Right lobe of liver (tissue), 6 donors: ENCODE measurements around the gene TMTC1. TPM values are rescaled to one million over a fixed set of nuclear protein-coding genes. Genes with fewer than 3 reads are reported as not detected.

Source experiments
- ATAC-seq, 4 donors: fragments of 200-7000 bp; cut with Tn5 transposase; one replicate each; pipeline ENCODE4 v1.9.1; 2020; ENCODE audit warnings: mild to moderate bottlenecking in 4 of 4, moderate library complexity in 4 of 4
- DNase-seq, 3 donors: peaks; one replicate each; pipeline ENCODE4 v3.0.0-alpha.2; 2020
- H3K27ac ChIP-seq, 3 donors: fragments of 200-600 bp; one replicate each; pipeline ENCODE4 v1.8.0; 2022
- H3K27me3 ChIP-seq, 2 donors: fragments of 200-600 bp; one replicate each; pipeline ENCODE4 v1.8.0; 2022
- H3K36me3 ChIP-seq, 4 donors: fragments of 200-600 bp; sonication (generic) in 1 of 4; one replicate each; pipeline versions ENCODE4 v1.5.1 to v1.8.0; 2017 to 2022; ENCODE audit warnings: control low read depth in 1 of 4
- H3K4me1 ChIP-seq, 4 donors: fragments of 200-600 bp; sonication (generic) in 1 of 4; one replicate each; pipeline versions ENCODE4 v1.5.1 to v1.8.0; 2017 to 2022; ENCODE audit warnings: control low read depth in 1 of 4
- H3K4me3 ChIP-seq, 3 donors: fragments of 200-600 bp; one replicate each; pipeline ENCODE4 v1.8.0; 2022
- H3K9me3 ChIP-seq, 4 donors: fragments of 200-600 bp; sonication (generic) in 1 of 4; one replicate each; pipeline versions ENCODE4 v1.5.1 to v1.8.0; 2017 to 2022; ENCODE audit warnings: control low read depth in 1 of 4
- POLR2A ChIP-seq: fragments of 450-650 bp; IDR thresholded peaks from one replicate; pipeline ENCODE4 v1.6.1; 2017; ENCODE audit warnings: antibody characterized with exemption, mild to moderate bottlenecking
- WGBS: methylation state at CpG from one replicate; pipeline ENCODE4 v1.1.6; 2018; ENCODE audit warnings: low coverage, low lambda C conversion rate; ENCODE audit not compliant: insufficient coverage; ENCODE audit errors: missing lambda C conversion rate; 5-methylcytosine and 5-hydroxymethylcytosine counted together
- intact Hi-C, 2 donors: fragments of 100-400 bp; cut with DNase I; formaldehyde crosslinking; loops; one replicate each; pipeline versions ENCODE4 v1.11.2 to v1.14.1; 2022
- total RNA-seq, 6 experiments: library from RNA; depleted of rRNA in 2 of 6; stranded (reverse); fragments of >200 nt in 2 of 6; fragmentation: NEBNext Ultra II Directional in 3 of 6; extraction: Animal tissue kit (Norgen Biotek cat#: 25700) in 3 of 6; gene quantifications; one replicate each; pipeline versions ENCODE4 v1.1.0 to v1.2.4, GENCODE V29; 2016 to 2023
- TF ChIP-seq, protein P1 (sequence below), 4 donors: fragments of 200-600 bp in 3 of 4; fragments of 450-650 bp in 1 of 4; IDR thresholded peaks; one replicate each; pipeline versions ENCODE4 v1.5.1 to v1.8.0; 2016 to 2022; ENCODE audit warnings: antibody characterized with exemption in 4 of 4, mild to moderate bottlenecking in 2 of 4
- donor health status: DM: no; HTN: yes; CAD: no.
- donor health status: DM: no; HTN: no; CAD: no.
- donor health status: DM: no; HTN: no; CAD: no.
- donor health status: DM: no; HTN: yes; CAD: no.
- donor health status: DM: no; HTN: yes; CAD: no.

TMTC1 gene
- total RNA-seq, 6 experiments from 2014 or later, result 3.0 to 4.2 (median 3.5) TPM

DNA sequence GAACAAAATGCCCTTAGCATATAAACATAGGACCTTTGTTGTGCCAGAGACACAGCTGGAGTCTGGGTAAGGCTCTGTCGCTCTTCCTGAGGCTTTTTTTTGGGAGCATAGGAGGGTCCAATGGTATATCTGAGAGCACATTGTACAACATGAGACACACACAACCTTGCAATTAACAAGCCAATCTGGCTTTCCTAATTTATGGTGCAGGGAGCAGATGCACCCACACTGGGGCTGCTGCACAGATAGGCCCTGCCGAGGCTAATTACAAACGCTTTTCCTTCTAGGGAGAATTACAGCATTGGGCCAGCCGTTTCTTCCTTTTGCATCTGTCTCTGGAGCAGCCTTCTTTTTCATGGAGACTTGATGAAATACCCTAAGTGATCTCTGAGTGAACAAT lies 211.3 kb downstream of the TMTC1 start:
- ATAC-seq (no peak), DNase-seq (no peak)
- H3K9me3 ChIP-seq, result no peaks in the 10 kb centered on the region
- no peak for TF ChIP-seq POLR2A
- TF ChIP-seq, protein P1, sequence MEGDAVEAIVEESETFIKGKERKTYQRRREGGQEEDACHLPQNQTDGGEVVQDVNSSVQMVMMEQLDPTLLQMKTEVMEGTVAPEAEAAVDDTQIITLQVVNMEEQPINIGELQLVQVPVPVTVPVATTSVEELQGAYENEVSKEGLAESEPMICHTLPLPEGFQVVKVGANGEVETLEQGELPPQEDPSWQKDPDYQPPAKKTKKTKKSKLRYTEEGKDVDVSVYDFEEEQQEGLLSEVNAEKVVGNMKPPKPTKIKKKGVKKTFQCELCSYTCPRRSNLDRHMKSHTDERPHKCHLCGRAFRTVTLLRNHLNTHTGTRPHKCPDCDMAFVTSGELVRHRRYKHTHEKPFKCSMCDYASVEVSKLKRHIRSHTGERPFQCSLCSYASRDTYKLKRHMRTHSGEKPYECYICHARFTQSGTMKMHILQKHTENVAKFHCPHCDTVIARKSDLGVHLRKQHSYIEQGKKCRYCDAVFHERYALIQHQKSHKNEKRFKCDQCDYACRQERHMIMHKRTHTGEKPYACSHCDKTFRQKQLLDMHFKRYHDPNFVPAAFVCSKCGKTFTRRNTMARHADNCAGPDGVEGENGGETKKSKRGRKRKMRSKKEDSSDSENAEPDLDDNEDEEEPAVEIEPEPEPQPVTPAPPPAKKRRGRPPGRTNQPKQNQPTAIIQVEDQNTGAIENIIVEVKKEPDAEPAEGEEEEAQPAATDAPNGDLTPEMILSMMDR (IDR thresholded peaks at IDR 0.05), result no peak
- WGBS, result 95% methylated on average over 4 of the region's 4 CpGs
- H3K27ac ChIP-seq, result no peak overlapping the region
- no peaks in the 10 kb centered on the region for H3K27me3 ChIP-seq
- H3K4me3 ChIP-seq, result no peak overlapping the region
- intact Hi-C loops, result no loop called here
- no peaks in the 10 kb centered on the region for H3K36me3 ChIP-seq
- no peaks in the 10 kb centered on the region for H3K4me1 ChIP-seq

DNA sequence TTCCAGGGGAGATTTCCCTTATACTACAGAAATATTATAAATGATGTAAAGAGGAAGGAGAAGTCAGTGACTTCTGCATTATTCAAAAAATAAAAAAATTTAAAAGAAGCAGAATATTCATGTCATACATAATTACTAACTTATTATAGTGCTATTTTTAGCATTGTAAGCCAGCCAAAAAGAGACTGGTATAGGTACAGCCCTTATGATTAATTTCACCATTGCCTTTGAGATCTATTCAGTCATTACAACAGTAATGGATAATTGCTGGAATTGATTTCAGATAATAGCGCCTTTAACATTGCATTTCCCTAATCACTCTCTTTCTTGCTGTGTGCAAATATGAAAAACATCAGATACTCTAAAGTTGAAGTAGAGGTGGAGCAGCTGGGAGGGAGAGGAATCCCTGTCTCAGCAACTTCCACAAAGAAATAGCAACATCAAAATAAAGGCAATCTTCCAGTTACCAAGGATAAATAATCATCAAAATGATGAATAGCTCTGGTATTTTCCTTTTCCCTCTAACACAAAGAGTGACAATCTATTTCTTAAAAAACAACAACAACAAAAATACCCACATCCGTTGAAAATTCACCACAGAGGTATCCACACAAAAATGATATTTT lies 214.5 kb downstream of the TMTC1 start:
- no peak overlapping the region for H3K4me3 ChIP-seq
- no peak for ATAC-seq
- WGBS, result 75% methylated on average over 2 of the region's 2 CpGs
- intact Hi-C loops, result no loop called here
- DNase-seq, result no peak
- H3K27ac ChIP-seq, result no peak overlapping the region
- H3K4me1 ChIP-seq, result no peaks in the 10 kb centered on the region
- H3K27me3 ChIP-seq, result no peaks in the 10 kb centered on the region
- H3K9me3 ChIP-seq, result no peaks in the 10 kb centered on the region
- no peak for TF ChIP-seq POLR2A
- TF ChIP-seq, protein P1 (IDR thresholded peaks at IDR 0.05), result no peak
- H3K36me3 ChIP-seq, result no peaks in the 10 kb centered on the region

DNA sequence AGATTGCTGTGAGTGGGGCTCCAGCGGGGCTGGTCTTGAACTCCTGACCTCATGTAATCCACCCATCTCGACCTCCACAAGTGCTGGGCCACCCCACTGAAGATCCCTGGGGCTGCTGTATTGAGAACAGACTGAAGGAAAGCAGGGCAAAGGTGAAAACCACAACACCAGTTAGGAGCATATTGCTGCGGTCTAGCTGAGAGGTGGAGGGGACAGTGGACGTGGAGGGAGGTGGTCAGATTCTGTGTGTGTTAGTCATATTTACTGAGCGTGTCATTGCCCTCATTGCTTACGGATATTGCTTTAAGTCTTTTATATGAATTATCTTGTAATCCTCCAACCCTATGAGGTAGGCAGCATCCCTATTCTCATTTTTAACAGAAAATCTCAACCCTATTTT lies 217.3 kb downstream of the TMTC1 start:
- Histone ChIP-seq H3K27ac (no peak overlapping the region), H3K36me3 (no peaks in the 10 kb centered on the region), H3K4me3 (no peak overlapping the region), H3K9me3 (no peaks in the 10 kb centered on the region), H3K4me1 (no peaks in the 10 kb centered on the region), H3K27me3 (no peaks in the 10 kb centered on the region)
- ATAC-seq (no peak), DNase-seq (no peak)
- TF ChIP-seq, protein P1 (IDR thresholded peaks at IDR 0.05), result no peak
- no peak for TF ChIP-seq POLR2A
- intact Hi-C loops, result no loop called here
- WGBS, result 73% methylated on average over 6 of the region's 6 CpGs

GRCh38 chr12:29565727-29566126 lies 218.0 kb downstream of the TMTC1 start:
- H3K9me3 ChIP-seq, result no peaks in the 10 kb centered on the region
- WGBS, result 70% methylated on average over 5 of the region's 5 CpGs
- no peaks in the 10 kb centered on the region for H3K27me3 ChIP-seq
- intact Hi-C loops, result no loop called here
- TF ChIP-seq, protein P1 (IDR thresholded peaks at IDR 0.05), result no peak
- no peak for TF ChIP-seq POLR2A
- ATAC-seq (peak in 3 of 4 donors; percentile 11 to 66 (median 47)), DNase-seq (no peak)
- no peak overlapping the region for H3K4me3 ChIP-seq
- H3K4me1 ChIP-seq, result no peaks in the 10 kb centered on the region
- H3K27ac ChIP-seq, result no peak overlapping the region
- no peaks in the 10 kb centered on the region for H3K36me3 ChIP-seq

- TF ChIP-seq, protein P1 (IDR thresholded peaks at IDR 0.05), result no peak
- no peak for TF ChIP-seq POLR2A
- Histone ChIP-seq H3K4me3 (no peak overlapping the region), H3K36me3 (no peaks in the 10 kb centered on the region), H3K27me3 (no peaks in the 10 kb centered on the region), H3K9me3 (no peaks in the 10 kb centered on the region), H3K27ac (no peak overlapping the region), H3K4me1 (peaks cover 0 to 1% (median 0%) of the 10 kb centered on the region in 4 donors)
- DNase-seq (no peak), ATAC-seq (no peak)
- intact Hi-C loops, result no loop called here
- WGBS, result 80% methylated on average over 2 of the region's 3 CpGs
Measured at GRCh38 chr12:29564925-29565324, 218.8 kb downstream of the TMTC1 start.
